Activated naive CD4-positive, alpha-beta T cell treated with anti-CD3 and anti-CD28 coated beads, Interleukin-2, amount 10 ng/mL, durations not matched to agents 7 days and 5 days (primary cell): ENCODE measurements around the gene DDX31.

Experiments used
- CTCF ChIA-PET: fragments of 350-600 bp; sonication (Branson Sonifier 250); formaldehyde crosslinking; loops from one replicate; lab custom pipeline; 2021; ENCODE audit warnings: antibody characterized with exemption; lab: Charles Lee
- DNase-seq: peaks from one replicate; pipeline ENCODE4 v3.0.0-alpha.2; 2020
- H3K27ac Mint-ChIP-seq: one replicate; pipeline ENCODE4 v1.8.0; 2021; ENCODE audit warnings: mild to moderate bottlenecking, moderate library complexity, mixed read lengths
- H3K27me3 Mint-ChIP-seq: one replicate; pipeline ENCODE4 v1.8.0; 2021; ENCODE audit warnings: mild to moderate bottlenecking, mixed read lengths
- H3K36me3 Mint-ChIP-seq: one replicate; pipeline ENCODE4 v1.8.0; 2021; ENCODE audit warnings: mixed read lengths
- H3K4me1 Mint-ChIP-seq: one replicate; pipeline ENCODE4 v1.8.0; 2021; ENCODE audit warnings: mixed read lengths
- H3K4me3 Mint-ChIP-seq: one replicate; pipeline ENCODE4 v1.8.0; 2021; ENCODE audit warnings: mild to moderate bottlenecking, moderate library complexity, mixed read lengths
- H3K9me3 Mint-ChIP-seq: one replicate; pipeline ENCODE4 v1.8.0; 2021; ENCODE audit warnings: mixed read lengths

DDX31 gene

DNA sequence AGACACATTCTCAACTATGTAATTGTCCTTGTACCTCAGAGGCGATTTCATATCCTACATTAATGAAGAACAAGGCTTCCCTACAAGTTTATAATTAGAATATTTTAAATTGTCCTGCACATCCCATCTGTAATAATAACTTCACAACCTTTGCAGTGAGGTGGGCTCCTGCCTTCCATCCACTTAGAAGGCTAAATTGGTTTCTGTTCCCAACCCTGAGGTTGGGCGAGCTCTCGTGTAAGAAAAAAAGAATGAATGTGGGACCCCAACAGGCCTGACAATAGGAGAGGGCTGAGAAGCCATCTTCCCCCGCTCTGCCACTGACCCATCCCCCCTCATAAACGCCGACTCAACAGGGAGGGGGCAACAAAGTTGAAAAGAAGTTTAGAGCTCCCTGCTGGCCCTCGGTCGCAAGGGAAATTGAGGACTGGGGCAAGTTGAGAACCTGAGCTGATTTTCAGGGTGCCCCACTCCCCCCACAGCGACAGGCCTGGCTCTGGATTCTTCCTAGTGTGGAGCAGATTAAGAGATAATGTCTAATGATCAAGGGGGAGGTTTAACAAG, 78.0 kb downstream of the DDX31 start:
- CTCF ChIA-PET, result no interaction called here
- DNase-seq, result no peak
- Mint-ChIP-seq H3K27me3 (peaks cover 63% of the 10 kb centered on the region), H3K4me3 (no peak overlapping the region), H3K27ac (no peak overlapping the region), H3K36me3 (peaks cover 3% of the 10 kb centered on the region), H3K4me1 (peaks cover 2% of the 10 kb centered on the region), H3K9me3 (no peaks in the 10 kb centered on the region)

DNA sequence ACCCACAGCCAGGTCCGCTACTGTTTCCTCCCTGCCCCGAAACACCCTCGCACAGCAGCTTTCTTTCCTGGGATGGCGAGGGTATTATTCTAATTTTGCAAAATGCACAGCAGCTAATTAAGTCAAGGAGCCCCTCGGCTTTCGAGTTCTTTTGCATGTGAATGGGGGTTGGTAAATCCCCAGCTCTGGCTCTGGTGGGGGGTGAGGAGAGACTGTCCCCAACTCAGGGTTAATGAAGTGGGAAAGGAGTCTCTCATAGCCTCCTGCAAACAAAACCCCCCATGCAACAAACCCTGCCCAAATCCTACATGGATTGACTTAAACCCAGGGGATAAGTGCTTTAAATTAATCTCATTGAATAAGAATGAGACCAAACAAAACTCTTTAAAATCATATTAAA, 78.5 kb downstream of the DDX31 start:
- Mint-ChIP-seq H3K4me1 (peaks cover 2% of the 10 kb centered on the region), H3K27ac (peak overlapping the region; percentile 19), H3K4me3 (no peak overlapping the region), H3K27me3 (peaks cover 69% of the 10 kb centered on the region), H3K9me3 (no peaks in the 10 kb centered on the region), H3K36me3 (peaks cover 3% of the 10 kb centered on the region)
- DNase-seq, result no peak
- CTCF ChIA-PET, result no interaction called here

DNA sequence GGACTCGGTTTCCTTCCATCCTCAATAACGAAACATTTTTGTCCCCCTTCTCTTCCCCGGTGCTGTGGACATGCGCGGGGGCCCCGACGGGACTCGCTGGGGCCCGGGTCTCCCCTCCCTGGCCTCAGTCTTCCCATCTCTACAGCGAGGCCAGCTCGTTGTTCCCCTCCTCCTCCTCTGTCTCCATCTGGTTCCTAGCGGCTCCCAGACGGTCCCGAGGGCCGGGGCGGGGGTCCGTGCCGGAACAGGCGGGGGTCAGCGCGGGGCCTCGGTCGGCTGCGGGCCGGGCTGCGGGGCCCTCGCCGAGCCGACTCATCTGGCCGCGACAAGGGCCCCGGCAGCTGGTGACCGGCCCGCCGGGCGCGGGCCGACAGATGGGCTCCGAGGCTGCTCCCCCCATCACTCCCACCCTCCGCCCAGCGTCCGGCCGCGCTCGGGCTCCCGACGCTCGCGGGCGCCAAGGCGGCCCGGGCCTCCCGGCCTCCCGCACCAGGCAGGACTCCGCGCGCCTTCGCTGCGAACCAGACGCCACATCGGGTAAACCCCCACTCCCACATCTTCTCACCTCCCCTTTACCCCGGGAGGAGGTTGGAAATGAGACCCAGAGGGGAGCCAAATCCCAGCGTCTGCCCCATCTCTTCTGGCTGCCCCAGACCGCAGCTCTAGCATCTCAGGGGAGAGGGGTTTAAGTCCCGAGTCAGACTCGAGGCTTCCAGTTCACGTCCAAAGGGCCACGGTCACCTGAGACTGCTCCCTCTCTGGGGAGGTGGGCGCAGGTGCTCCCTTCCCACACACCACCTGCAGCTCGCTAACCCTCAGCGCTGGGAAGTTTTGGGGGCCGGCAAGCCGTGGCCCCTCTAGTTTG, 79.2 kb downstream of the DDX31 start:
- peaks cover 2% of the 10 kb centered on the region for H3K4me1 Mint-ChIP-seq
- H3K27me3 Mint-ChIP-seq, result peaks cover 76% of the 10 kb centered on the region
- peaks cover 3% of the 10 kb centered on the region for H3K36me3 Mint-ChIP-seq
- no peak overlapping the region for H3K27ac Mint-ChIP-seq
- CTCF ChIA-PET, result no interaction called here
- no peak overlapping the region for H3K4me3 Mint-ChIP-seq
- DNase-seq, result no peak
- H3K9me3 Mint-ChIP-seq, result no peaks in the 10 kb centered on the region

DNA sequence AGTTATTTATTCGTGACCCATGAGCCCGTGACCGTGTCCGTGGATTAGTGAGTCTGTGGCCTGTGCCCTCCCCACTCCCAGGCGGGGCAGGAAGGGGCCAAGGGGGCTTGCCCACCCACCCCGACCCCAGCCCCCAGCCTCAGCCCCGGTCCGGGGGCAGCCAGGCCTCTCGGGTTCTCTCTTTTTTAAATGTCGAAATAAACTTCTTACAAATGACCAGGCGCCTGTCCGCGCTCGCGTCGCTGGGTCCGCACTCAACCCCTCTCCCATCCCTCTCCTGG, 79.8 kb downstream of the DDX31 start:
- peaks cover 2% of the 10 kb centered on the region for H3K4me1 Mint-ChIP-seq
- H3K27me3 Mint-ChIP-seq, result peaks cover 81% of the 10 kb centered on the region

DNA sequence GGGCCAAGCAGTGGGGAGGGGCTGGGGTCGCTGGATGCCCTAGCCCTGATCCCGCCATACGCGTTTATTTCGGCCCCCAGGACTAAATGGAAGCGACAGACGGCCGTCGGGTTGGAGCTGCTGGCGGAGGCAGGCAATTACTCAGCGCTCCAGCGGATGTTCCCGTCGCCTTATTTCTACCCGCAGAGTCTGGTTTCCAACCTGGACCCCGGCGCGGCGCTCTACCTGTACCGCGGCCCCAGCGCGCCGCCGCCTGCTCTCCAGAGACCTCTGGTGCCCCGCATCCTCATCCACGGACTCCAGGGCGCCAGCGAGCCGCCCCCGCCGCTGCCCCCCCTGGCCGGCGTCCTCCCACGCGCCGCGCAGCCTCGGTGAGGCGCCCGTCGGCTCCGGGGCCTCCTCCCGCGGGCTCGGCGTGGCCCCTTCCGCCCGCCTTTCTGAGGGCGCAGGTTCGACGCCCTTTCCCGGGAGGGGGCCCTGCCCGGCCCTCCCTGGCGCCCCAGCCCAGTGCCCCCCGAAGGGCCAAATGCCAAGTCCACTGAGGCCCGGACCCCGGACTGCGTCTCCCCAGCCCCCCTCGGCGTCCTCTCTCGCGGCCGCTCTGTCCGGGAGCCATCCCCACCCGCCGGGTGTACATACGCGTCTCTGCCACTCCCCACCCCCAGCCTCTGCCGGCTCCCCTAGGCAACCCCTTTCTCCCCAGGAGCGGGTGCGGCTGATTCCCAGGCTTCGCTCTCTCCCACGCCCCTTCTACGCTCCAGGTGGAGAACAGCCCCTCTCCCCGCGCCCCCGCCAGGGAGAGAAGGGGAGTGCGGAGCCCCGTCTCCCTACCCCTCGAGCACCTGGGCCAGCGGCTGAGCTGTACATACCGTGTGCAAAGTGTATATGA, 80.4 kb downstream of the DDX31 start:
- peaks cover 87% of the 10 kb centered on the region for H3K27me3 Mint-ChIP-seq
- no peaks in the 10 kb centered on the region for H3K36me3 Mint-ChIP-seq
- CTCF ChIA-PET, result no interaction called here
- no peak for DNase-seq
- H3K4me3 Mint-ChIP-seq, result no peak overlapping the region
- no peak overlapping the region for H3K27ac Mint-ChIP-seq
- no peaks in the 10 kb centered on the region for H3K9me3 Mint-ChIP-seq
- H3K4me1 Mint-ChIP-seq, result peaks cover 2% of the 10 kb centered on the region

More for the DNA sequence above, 79.8 kb downstream of the DDX31 start:
- H3K36me3 Mint-ChIP-seq, result peaks cover 2% of the 10 kb centered on the region
- H3K4me3 Mint-ChIP-seq, result no peak overlapping the region
- H3K27ac Mint-ChIP-seq, result no peak overlapping the region
- DNase-seq, result no peak
- CTCF ChIA-PET, result no interaction called here
- H3K9me3 Mint-ChIP-seq, result no peaks in the 10 kb centered on the region

DNA sequence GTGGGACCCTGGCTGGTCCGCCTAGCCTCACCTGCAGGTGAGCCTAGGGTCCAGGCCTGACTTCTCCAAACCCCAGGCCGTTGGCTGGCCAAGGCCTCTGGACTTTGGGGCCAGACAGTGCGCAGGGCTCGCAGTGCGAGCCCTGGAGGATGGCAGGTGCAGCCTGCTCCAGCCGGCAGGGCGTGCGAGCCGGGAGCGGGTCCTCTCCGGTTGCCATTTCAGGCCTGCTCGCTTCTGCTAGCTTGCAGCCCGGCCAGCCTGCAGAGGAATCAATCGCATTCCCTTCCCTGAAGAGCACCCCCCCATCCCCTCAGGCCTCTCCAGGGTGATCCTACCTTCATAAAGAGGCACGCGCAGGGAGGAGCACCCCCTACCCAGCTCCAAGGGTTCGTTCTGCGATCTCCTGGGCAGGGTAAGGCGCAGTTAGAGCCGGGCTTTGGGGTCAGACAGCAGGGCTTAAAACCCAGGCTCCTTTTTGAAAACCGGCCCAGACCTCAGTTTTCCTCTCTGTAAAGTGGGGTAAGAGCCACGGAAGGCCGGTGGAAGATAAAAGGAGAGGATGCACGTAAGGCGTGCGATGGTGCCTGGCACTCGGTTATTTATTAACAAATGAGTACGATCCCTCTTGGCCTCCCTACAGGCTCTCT, 81.2 kb downstream of the DDX31 start:
- no peak overlapping the region for H3K27ac Mint-ChIP-seq
- no peaks in the 10 kb centered on the region for H3K36me3 Mint-ChIP-seq
- no peak for DNase-seq
- peaks cover 2% of the 10 kb centered on the region for H3K4me1 Mint-ChIP-seq
- H3K4me3 Mint-ChIP-seq, result no peak overlapping the region
- CTCF ChIA-PET, result no interaction called here
- H3K27me3 Mint-ChIP-seq, result peaks cover 94% of the 10 kb centered on the region
- no peaks in the 10 kb centered on the region for H3K9me3 Mint-ChIP-seq

DNA sequence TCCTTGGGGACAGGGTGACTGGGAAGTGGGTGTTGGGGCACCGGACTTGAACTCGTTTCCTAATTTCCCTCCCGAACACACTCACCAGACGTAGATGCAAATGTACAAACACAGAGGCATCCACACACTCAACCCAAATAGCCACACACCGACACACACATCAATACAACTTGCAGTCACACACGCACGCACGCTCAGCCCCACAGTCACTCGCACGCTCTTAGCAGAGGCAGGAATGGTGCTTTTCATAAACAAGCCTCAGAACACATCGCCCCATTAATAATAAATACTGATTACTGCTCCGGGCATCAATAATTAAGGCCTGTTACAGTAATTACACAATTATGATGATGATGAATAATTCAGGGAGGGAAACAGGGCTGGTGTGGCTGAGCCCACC, 81.7 kb downstream of the DDX31 start:
- CTCF ChIA-PET, result no interaction called here
- no peak overlapping the region for H3K27ac Mint-ChIP-seq
- peaks cover 2% of the 10 kb centered on the region for H3K4me1 Mint-ChIP-seq
- DNase-seq, result no peak
- H3K9me3 Mint-ChIP-seq, result no peaks in the 10 kb centered on the region
- no peaks in the 10 kb centered on the region for H3K36me3 Mint-ChIP-seq
- peak overlapping the region; percentile 1 for H3K4me3 Mint-ChIP-seq
- peaks cover 96% of the 10 kb centered on the region for H3K27me3 Mint-ChIP-seq

DNA sequence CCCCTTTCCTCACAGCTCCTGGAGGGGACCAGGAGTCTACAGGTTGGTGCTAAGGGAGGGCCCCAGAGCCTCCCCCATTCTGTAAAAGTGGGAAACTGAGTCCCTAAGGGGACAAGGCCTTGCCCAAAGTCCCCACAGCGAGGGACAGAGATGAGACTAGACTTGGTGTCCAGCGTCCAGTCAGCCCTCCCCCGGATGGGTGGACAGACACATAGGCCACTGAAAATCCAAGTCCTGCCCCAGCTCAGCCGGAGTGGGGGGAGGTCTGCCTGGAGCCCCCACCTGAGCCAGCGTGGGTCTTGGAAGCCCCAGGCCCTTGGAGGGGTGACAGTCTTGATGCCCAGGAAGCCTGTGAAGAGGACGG, 82.2 kb downstream of the DDX31 start:
- CTCF ChIA-PET, result no interaction called here
- DNase-seq, result no peak
- H3K4me1 Mint-ChIP-seq, result peaks cover 2% of the 10 kb centered on the region

DNA sequence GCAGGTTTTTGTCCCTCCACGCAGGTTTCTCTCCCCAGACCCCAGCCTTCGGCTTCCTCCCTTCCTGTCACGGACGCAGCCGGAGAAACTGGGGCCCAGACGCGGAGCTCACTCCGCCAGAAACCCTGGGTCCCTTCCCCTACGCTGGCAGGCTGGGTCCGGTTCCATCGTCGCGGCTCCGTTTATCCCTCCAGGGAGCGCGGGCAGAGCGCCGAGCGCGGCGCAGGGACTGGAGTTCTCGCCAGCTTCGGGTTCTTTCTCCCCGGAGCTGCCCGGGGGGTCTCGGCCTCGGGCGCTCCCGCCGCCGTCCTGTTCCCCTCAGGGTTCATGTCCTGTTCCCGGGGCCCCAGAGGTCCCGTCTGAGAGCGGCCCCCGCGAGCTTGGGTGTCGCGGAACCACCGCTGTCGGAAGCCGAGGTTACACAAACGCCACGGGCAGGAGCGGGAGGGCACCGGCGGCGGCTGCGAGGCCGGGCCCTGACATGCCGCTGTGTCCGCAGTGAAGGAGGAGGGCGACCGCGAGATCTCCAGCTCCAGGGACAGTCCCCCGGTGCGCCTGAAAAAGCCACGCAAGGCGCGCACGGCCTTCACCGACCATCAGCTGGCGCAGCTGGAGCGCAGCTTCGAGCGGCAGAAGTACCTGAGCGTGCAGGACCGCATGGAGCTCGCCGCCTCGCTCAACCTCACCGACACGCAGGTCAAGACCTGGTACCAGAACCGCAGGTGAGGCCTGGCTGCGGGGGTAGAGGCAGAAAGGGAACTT, 82.8 kb downstream of the DDX31 start:
- H3K4me1 Mint-ChIP-seq, result peaks cover 2% of the 10 kb centered on the region
- no peak for DNase-seq
- no peaks in the 10 kb centered on the region for H3K36me3 Mint-ChIP-seq
- H3K27ac Mint-ChIP-seq, result peak overlapping the region; percentile 11
- H3K27me3 Mint-ChIP-seq, result peaks cover 100% of the 10 kb centered on the region
- H3K9me3 Mint-ChIP-seq, result no peaks in the 10 kb centered on the region
- no peak overlapping the region for H3K4me3 Mint-ChIP-seq
- CTCF ChIA-PET, result no interaction called here

More for the DNA sequence above, 82.2 kb downstream of the DDX31 start:
- H3K27ac Mint-ChIP-seq, result no peak overlapping the region
- H3K4me3 Mint-ChIP-seq, result no peak overlapping the region
- peaks cover 100% of the 10 kb centered on the region for H3K27me3 Mint-ChIP-seq
- no peaks in the 10 kb centered on the region for H3K36me3 Mint-ChIP-seq
- no peaks in the 10 kb centered on the region for H3K9me3 Mint-ChIP-seq

DNA sequence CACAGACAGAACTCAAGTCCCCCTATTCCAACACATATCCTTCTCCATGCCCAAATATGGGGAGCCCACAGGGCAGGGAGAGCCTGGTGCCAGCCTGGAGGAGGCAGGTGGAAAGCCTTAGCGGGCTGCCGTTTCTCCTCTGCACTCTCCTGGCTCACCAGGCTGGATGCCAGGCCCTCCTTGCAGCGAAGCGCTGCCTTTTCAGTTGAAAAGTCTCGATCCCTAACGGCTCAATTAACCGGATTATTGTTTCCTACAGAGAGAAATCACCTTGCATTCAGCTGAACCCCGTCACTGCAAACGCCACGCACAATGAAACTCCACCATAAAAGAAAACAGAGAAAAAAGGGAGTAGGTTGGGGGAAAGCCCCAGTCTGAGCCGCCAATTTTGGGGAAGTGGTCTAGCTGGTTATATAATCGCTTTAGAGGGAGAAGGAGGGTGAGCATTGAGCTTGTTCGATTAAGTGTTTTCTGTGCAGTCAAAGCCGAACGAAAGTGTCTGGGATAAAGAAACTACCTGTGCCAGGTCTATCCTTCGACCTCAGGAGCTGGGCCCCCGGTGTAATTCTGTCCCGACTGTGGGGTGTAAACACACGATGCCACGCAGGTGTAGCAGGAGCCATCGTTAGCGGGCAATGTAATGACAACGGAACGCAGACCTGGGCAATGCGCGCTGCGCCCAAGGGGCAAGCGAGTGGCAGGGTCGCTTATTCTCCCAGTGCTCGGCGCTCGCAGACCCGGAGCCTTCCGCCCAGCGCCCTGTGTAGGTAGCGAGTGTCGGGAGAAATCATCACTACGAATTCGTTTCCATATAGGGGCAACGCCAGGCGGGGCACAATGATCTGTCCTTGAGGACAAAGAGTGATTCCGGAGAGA, 83.6 kb downstream of the DDX31 start:
- Mint-ChIP-seq H3K4me1 (peaks cover 10% of the 10 kb centered on the region), H3K4me3 (no peak overlapping the region), H3K27me3 (peaks cover 100% of the 10 kb centered on the region), H3K36me3 (no peaks in the 10 kb centered on the region), H3K27ac (peak overlapping the region; percentile 20), H3K9me3 (no peaks in the 10 kb centered on the region)
- DNase-seq, result no peak
- CTCF ChIA-PET, result no interaction called here

DNA sequence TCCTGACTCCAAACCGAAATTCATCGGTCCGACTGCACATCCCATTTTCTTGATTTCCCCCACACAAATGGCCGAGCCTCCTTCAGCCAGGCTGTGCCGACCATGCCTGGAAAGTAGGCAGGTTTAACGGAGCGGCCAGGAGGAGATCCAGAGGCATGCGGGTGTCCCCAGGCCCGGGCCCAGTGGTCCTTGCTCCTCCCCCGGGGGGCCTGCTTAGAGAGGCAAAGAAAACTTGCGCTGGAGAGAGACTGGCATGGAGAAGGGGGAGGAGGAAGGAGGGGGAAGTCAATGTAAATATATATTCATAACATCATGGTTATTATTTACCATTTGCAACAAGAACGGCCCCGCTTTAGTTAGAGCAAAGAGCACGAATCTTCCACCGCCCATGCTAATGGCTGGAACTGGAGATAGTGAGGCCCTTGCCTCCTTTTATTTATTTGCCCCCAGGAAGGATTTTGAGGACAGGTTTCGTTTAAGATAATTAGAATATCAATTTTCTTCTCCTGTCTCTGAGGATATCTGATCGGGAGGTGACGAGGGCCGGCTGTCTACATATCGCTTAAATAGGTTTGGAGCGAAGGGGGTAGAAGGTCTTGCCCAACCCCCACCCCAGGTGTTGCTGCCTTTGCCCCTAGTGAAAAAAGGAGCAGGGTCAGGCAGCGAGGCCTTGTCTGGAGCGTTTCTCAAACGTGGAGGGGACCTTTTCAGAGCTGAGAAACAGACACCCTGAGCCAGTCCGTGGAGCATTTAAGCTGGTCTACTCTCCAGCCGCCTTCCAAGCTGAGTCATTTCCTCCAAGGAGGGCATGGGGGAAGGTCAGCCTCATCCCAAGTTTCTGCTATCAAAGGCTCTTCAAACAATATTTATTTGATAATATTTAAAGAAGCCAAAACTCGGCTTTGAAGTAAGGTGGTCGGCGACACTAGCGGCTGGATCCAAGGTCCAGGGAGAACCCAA, 84.9 kb downstream of the DDX31 start:
- Mint-ChIP-seq H3K9me3 (no peaks in the 10 kb centered on the region), H3K4me3 (no peak overlapping the region), H3K27ac (no peak overlapping the region), H3K27me3 (peaks cover 100% of the 10 kb centered on the region), H3K4me1 (peaks cover 11% of the 10 kb centered on the region), H3K36me3 (no peaks in the 10 kb centered on the region)
- DNase-seq, result no peak
- CTCF ChIA-PET, result no interaction called here

DNA sequence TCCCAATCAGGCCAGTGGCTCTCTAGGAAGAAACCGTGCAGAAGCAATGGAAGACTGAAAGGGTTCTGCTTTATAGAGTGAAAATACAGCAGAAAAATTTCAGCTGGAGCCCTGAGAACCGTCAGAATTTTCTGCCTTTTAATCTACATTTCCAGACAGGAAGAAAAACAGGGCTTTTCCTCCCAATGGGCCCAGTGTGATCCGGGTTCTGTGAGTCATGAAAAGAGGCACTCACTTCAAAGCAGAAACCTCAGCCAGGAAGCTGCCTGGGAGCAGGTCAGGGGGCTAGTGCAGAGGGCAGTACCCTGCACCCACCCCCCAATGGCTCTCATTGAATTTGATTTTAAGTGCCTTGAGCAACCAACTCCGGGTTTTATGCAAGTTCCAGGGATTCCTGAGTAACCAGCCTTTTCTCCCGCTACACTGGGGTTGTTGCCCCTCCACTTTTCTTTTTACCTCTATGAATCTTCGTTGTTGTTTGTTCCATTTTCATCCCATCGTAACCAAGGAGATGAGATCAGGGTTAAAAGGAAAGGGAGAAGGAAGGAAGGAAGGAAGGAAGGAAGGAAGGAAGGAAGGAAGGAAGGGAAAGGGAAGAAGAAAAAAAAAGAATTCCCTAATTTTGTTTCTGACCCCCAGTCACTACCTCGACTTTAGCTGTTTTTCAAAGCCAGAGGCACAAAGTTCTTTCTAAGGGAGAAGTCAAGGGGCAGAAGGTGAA, 86.0 kb downstream of the DDX31 start:
- H3K4me1 Mint-ChIP-seq, result peaks cover 10% of the 10 kb centered on the region
- no peak overlapping the region for H3K4me3 Mint-ChIP-seq
- peaks cover 100% of the 10 kb centered on the region for H3K27me3 Mint-ChIP-seq
- no peak for DNase-seq
- no peaks in the 10 kb centered on the region for H3K36me3 Mint-ChIP-seq
- H3K27ac Mint-ChIP-seq, result no peak overlapping the region
- CTCF ChIA-PET, result no interaction called here
- H3K9me3 Mint-ChIP-seq, result no peaks in the 10 kb centered on the region
